PC-9 (cell line): ENCODE measurements around the gene TRMT5. TPM values are rescaled to one million over a fixed set of nuclear protein-coding genes. Genes with fewer than 3 reads are reported as not detected.

Experiments used
- BruUV-seq: library from RNA; stranded (reverse); fragments of 400-500 nt; replicated peaks from 2 replicates; lab custom pipeline; 2021; lab: Mats Ljungman, UMichigan
- CTCF ChIA-PET: fragments of 300-600 bp; sonication (Branson Sonifier 250); formaldehyde crosslinking; loops from one replicate; lab custom pipeline; 2022; ENCODE audit warnings: antibody characterized with exemption; lab: Charles Lee
- POLR2A ChIA-PET: fragments of 300-600 bp; sonication (Branson Sonifier 250); formaldehyde crosslinking; loops from one replicate; lab custom pipeline; 2022; ENCODE audit warnings: antibody characterized with exemption; ENCODE audit not compliant: unreplicated experiment; lab: Charles Lee
- DNase-seq, 2 experiments: peaks; one replicate each; pipeline versions ENCODE4 v3.0.0 to v3.0.0-alpha.2; 2015 to 2022; ENCODE audit warnings: mixed read lengths in 1 of 2
- H2AFZ ChIP-seq: fragments of 200-600 bp; sonication (generic); 2 replicates; pipeline ENCODE4 v1.8.1; 2017; ENCODE audit warnings: antibody characterized with exemption
- H3F3A ChIP-seq: fragments of 200-600 bp; sonication (generic); 2 replicates; pipeline ENCODE4 v1.8.1; 2017; ENCODE audit warnings: antibody characterized with exemption, mild to moderate bottlenecking, low read depth; ENCODE audit not compliant: insufficient read depth
- H3K27ac ChIP-seq: fragments of 200-600 bp; sonication (generic); 2 replicates; pipeline ENCODE4 v1.6.1; 2016; ENCODE audit warnings: mixed run types
- H3K27me3 ChIP-seq: fragments of 200-600 bp; sonication (generic); 2 replicates; pipeline ENCODE4 v1.6.1; 2016; ENCODE audit warnings: low read depth, mixed run types; ENCODE audit not compliant: insufficient read depth
- H3K36me3 ChIP-seq: fragments of 200-600 bp; sonication (generic); 2 replicates; pipeline ENCODE4 v1.6.1; 2016; ENCODE audit warnings: low read depth, mixed run types
- H3K4me1 ChIP-seq: fragments of 200-600 bp; sonication (generic); replicated peaks from 2 replicates; pipeline ENCODE4 v1.6.1; 2016; ENCODE audit warnings: mixed run types; ENCODE audit not compliant: insufficient read depth
- H3K4me2 ChIP-seq: fragments of 200-600 bp; sonication (generic); 2 replicates; pipeline ENCODE4 v1.6.1; 2017; ENCODE audit warnings: mixed run types
- H3K4me3 ChIP-seq: fragments of 200-600 bp; sonication (generic); 2 replicates; pipeline ENCODE4 v1.6.1; 2016; ENCODE audit warnings: mixed run types
- H3K79me2 ChIP-seq: fragments of 200-600 bp; sonication (generic); 2 replicates; pipeline ENCODE4 v1.6.1; 2017; ENCODE audit warnings: low read depth, mixed run types
- H3K9me2 ChIP-seq: fragments of 200-600 bp; sonication (generic); 2 replicates; pipeline ENCODE4 v1.8.1; 2017; ENCODE audit warnings: mild to moderate bottlenecking; ENCODE audit not compliant: insufficient read depth
- H3K9me3 ChIP-seq: fragments of 200-600 bp; sonication (generic); 2 replicates; pipeline ENCODE4 v1.8.1; 2016; ENCODE audit warnings: low read depth; ENCODE audit not compliant: insufficient read depth
- H4K20me1 ChIP-seq: fragments of 200-600 bp; sonication (generic); 2 replicates; pipeline ENCODE4 v1.8.1; 2017; ENCODE audit not compliant: insufficient read depth
- EZH2 ChIP-seq: fragments of 200-600 bp; sonication (generic); IDR thresholded peaks from 2 replicates; pipeline ENCODE4 v1.8.0; 2017; ENCODE audit warnings: antibody characterized with exemption, low read depth
- intact Hi-C: fragments of 100-400 bp; cut with micrococcal nuclease; formaldehyde crosslinking; loops from one replicate; pipeline ENCODE4 v1.10.0; 2022; ENCODE audit not compliant: unreplicated experiment
- total RNA-seq: library from RNA; stranded (reverse); gene quantifications from 2 replicates; pipeline ENCODE4 v1.2.3, GENCODE V29; 2021
- TF ChIP-seq, protein P1 (sequence below): fragments of 200-600 bp; sonication (generic); conservative IDR thresholded peaks from 2 replicates; pipeline ENCODE4 v1.6.1; 2017; ENCODE audit warnings: mixed run types, antibody characterized with exemption, mild to moderate bottlenecking, moderate library complexity

Gene TRMT5
- total RNA-seq, 1 experiment from 2014 or later: 17.6 TPM

GRCh38 chr14:60951776-60952435, 29.0 kb downstream of the TRMT5 start:
- intact Hi-C loops: no loop called here
- no peaks in the 10 kb centered on the region for H3K36me3 ChIP-seq
- no TSS peak for BruUV-seq
- no peak overlapping the region for H3K27ac ChIP-seq
- H3K9me3 ChIP-seq: peaks cover 8% of the 10 kb centered on the region
- POLR2A ChIA-PET: no interaction called here
- CTCF ChIA-PET: no interaction called here
- no peak overlapping the region for H2AFZ ChIP-seq
- H3K79me2 ChIP-seq: 0 out of 2 replicates have a peak, but pooled peaks cover 7% of the 10 kb centered on the region
- TF ChIP-seq, protein P1, sequence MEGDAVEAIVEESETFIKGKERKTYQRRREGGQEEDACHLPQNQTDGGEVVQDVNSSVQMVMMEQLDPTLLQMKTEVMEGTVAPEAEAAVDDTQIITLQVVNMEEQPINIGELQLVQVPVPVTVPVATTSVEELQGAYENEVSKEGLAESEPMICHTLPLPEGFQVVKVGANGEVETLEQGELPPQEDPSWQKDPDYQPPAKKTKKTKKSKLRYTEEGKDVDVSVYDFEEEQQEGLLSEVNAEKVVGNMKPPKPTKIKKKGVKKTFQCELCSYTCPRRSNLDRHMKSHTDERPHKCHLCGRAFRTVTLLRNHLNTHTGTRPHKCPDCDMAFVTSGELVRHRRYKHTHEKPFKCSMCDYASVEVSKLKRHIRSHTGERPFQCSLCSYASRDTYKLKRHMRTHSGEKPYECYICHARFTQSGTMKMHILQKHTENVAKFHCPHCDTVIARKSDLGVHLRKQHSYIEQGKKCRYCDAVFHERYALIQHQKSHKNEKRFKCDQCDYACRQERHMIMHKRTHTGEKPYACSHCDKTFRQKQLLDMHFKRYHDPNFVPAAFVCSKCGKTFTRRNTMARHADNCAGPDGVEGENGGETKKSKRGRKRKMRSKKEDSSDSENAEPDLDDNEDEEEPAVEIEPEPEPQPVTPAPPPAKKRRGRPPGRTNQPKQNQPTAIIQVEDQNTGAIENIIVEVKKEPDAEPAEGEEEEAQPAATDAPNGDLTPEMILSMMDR: no peak
- TF ChIP-seq EZH2: no peak
- no peaks in the 10 kb centered on the region for H3K27me3 ChIP-seq
- no peak overlapping the region for H3K4me3 ChIP-seq
- no peaks in the 10 kb centered on the region for H3K4me1 ChIP-seq
- no peaks in the 10 kb centered on the region for H3K9me2 ChIP-seq
- H3K4me2 ChIP-seq: no peak overlapping the region
- DNase-seq: no peak
- H3F3A ChIP-seq: peaks cover 5% of the 10 kb centered on the region
- no peaks in the 10 kb centered on the region for H4K20me1 ChIP-seq

DNA sequence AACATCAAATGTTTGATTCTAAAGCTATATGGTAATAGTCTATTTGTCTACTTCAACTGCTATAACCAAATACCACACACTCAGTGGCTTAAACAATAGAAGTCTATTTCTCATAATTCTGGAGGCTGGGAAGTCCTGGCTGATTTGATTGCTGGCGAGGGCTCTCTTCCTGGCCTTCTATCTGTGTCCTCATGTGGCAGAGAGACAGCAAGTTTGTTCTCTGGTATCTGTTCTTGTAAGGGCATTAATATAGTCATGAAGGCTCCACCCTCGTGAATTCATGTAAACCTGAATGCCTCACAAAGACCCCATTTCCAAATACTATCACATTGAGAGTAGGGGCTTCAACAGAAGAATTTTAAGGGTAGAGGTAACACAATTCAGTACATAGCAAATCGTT, 34.1 kb downstream of the TRMT5 start:
- ChIA-PET CTCF (no interaction called here), POLR2A (no interaction called here)
- BruUV-seq: no TSS peak
- H3K4me2 ChIP-seq: no peak overlapping the region
- no peak overlapping the region for H3K4me3 ChIP-seq
- no peaks in the 10 kb centered on the region for H3K9me3 ChIP-seq
- intact Hi-C loops: no loop called here
- H3K27me3 ChIP-seq: no peaks in the 10 kb centered on the region
- no peaks in the 10 kb centered on the region for H3K36me3 ChIP-seq
- DNase-seq: no peak
- no peaks in the 10 kb centered on the region for H4K20me1 ChIP-seq
- H3K4me1 ChIP-seq: no peaks in the 10 kb centered on the region
- H3F3A ChIP-seq: peaks cover 5% of the 10 kb centered on the region; the same call in 1 of the 2 replicates
- no peaks in the 10 kb centered on the region for H3K79me2 ChIP-seq
- TF ChIP-seq, protein P1: no peak
- TF ChIP-seq EZH2: no peak
- H3K9me2 ChIP-seq: no peaks in the 10 kb centered on the region
- no peak overlapping the region for H2AFZ ChIP-seq
- no peak overlapping the region for H3K27ac ChIP-seq

DNA sequence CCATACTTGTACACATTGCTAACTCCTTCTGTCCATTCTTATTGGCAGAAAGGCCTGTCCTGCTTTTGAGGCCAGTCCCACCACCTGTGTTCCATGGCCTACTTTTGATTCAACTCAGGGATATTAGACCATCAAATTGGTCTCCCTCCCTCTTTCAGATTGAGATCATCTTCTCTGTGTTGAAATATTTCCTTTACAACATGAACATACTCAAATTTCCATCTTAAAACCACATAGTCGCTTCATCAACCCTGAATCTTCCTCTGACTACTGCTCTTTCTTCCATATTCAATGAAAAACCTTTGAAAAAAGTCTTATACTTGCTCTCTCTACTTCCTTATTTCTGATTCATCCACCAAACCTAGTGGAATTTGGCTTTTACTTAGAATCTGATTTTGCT, 34.9 kb downstream of the TRMT5 start:
- no peak for TF ChIP-seq EZH2
- TF ChIP-seq, protein P1: no peak
- no TSS peak for BruUV-seq
- DNase-seq: no peak
- H3K4me1 ChIP-seq: no peaks in the 10 kb centered on the region
- peaks cover 5% of the 10 kb centered on the region; the same call in 1 of the 2 replicates for H3F3A ChIP-seq
- intact Hi-C loops: no loop called here
- ChIA-PET POLR2A (no interaction called here), CTCF (no interaction called here)
- no peaks in the 10 kb centered on the region for H4K20me1 ChIP-seq
- H3K36me3 ChIP-seq: no peaks in the 10 kb centered on the region
- no peaks in the 10 kb centered on the region for H3K9me2 ChIP-seq
- H3K9me3 ChIP-seq: no peaks in the 10 kb centered on the region
- no peak overlapping the region for H3K4me2 ChIP-seq
- no peaks in the 10 kb centered on the region for H3K79me2 ChIP-seq
- H3K27ac ChIP-seq: no peak overlapping the region
- no peaks in the 10 kb centered on the region for H3K27me3 ChIP-seq
- no peak overlapping the region for H2AFZ ChIP-seq
- H3K4me3 ChIP-seq: no peak overlapping the region
